Measurements from ENCODE around the gene MAPKAPK2.
"Not testable (repeated sequence)": the region's sequence is repeated elsewhere in the genome, so short reads cannot be mapped to it uniquely, and the experiment has no call there.

- TF ChIP-seq, protein P1, sequence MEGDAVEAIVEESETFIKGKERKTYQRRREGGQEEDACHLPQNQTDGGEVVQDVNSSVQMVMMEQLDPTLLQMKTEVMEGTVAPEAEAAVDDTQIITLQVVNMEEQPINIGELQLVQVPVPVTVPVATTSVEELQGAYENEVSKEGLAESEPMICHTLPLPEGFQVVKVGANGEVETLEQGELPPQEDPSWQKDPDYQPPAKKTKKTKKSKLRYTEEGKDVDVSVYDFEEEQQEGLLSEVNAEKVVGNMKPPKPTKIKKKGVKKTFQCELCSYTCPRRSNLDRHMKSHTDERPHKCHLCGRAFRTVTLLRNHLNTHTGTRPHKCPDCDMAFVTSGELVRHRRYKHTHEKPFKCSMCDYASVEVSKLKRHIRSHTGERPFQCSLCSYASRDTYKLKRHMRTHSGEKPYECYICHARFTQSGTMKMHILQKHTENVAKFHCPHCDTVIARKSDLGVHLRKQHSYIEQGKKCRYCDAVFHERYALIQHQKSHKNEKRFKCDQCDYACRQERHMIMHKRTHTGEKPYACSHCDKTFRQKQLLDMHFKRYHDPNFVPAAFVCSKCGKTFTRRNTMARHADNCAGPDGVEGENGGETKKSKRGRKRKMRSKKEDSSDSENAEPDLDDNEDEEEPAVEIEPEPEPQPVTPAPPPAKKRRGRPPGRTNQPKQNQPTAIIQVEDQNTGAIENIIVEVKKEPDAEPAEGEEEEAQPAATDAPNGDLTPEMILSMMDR (IDR thresholded peaks at IDR 0.05) = not testable (repeated sequence)
- not testable (repeated sequence) for TF ChIP-seq POLR2AphosphoS5, POLR2A (IDR thresholded peaks at IDR 0.05)
Measured at GRCh38 chr1:206765771-206766170, 81.1 kb downstream of the MAPKAPK2 start.
